Fibroblast of villous mesenchyme (primary cell): ENCODE results near the gene RIPOR3. TPM values are rescaled to one million over a fixed set of nuclear protein-coding genes. Genes with fewer than 3 reads are reported as not detected.
"Not testable (repeated sequence)": the region's sequence is repeated elsewhere in the genome, so short reads cannot be mapped to it uniquely, and the experiment has no call there.

Experiments
- DNase-seq: peaks from one replicate; pipeline ENCODE4 v3.0.0-alpha.2; 2010; ENCODE audit warnings: low read depth
- H3K4me3 ChIP-seq: 2 replicates; pipeline ENCODE4 v1.5.1; 2011; ENCODE audit warnings: low read depth, mild to moderate bottlenecking, low read length
- total RNA-seq: library from RNA; depleted of rRNA; stranded (reverse); fragments of >200 nt; gene quantifications from 2 replicates; pipeline ENCODE4 v1.2.3, GENCODE V29; 2012
- TF ChIP-seq, protein P1 (sequence below): IDR thresholded peaks from 2 replicates; pipeline ENCODE4 v1.5.1; 2012; ENCODE audit warnings: low read depth, mild to moderate bottlenecking, low read length; ENCODE audit not compliant: insufficient read depth

RIPOR3 gene
- total RNA-seq, 1 donor, result 28.1 TPM

DNA sequence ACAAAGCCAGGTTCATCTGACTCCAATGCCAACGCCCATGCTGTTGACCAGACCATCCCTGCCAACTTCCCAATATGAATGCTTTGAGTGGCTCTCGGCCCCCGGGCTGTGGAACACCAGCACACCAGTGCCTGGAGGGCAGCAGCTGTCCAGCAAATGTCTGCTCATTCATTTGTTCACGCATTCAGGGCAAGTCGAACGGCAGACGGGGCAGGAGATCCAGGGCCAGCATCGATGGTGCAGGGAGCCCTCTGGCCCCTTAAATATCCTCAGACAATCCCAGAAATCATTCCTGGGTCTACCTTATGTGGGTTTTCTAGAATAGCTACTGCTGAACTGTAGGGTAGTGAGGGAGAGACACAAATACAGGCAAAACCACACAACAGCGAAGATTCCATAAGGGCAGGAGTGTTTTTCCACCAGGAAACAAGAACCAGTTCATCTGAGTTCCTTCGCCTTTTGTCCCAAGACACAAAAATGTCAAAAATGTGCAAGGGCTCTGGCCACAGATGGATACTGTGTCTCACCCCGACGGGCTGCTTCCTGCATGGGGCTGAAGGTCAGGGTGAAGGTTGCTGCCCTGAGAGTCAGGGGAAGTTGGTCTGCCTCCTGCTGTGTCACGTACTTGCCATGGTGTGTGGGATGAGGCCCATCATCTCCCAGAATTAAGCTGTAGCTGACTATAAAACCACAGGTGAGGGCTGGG lies 15.5 kb downstream of the RIPOR3 start:
- DNase-seq, result no peak
- H3K4me3 ChIP-seq, result no peak overlapping the region
- TF ChIP-seq, protein P1, sequence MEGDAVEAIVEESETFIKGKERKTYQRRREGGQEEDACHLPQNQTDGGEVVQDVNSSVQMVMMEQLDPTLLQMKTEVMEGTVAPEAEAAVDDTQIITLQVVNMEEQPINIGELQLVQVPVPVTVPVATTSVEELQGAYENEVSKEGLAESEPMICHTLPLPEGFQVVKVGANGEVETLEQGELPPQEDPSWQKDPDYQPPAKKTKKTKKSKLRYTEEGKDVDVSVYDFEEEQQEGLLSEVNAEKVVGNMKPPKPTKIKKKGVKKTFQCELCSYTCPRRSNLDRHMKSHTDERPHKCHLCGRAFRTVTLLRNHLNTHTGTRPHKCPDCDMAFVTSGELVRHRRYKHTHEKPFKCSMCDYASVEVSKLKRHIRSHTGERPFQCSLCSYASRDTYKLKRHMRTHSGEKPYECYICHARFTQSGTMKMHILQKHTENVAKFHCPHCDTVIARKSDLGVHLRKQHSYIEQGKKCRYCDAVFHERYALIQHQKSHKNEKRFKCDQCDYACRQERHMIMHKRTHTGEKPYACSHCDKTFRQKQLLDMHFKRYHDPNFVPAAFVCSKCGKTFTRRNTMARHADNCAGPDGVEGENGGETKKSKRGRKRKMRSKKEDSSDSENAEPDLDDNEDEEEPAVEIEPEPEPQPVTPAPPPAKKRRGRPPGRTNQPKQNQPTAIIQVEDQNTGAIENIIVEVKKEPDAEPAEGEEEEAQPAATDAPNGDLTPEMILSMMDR, result no peak

- TF ChIP-seq, protein P1, result no peak
- no peak for DNase-seq
Observed at GRCh38 chr20:50674138-50674825, 17.1 kb downstream of the RIPOR3 start.

GRCh38 chr20:50673466-50674137 lies 17.7 kb downstream of the RIPOR3 start:
- H3K4me3 ChIP-seq, result no peak overlapping the region
- TF ChIP-seq, protein P1, result no peak
- DNase-seq, result peak; percentile 44

More at GRCh38 chr20:50674138-50674825, 17.1 kb downstream of the RIPOR3 start:
- no peak overlapping the region for H3K4me3 ChIP-seq

- H3K4me3 ChIP-seq, result no peak overlapping the region
- TF ChIP-seq, protein P1, result no peak
Observed at GRCh38 chr20:50673146-50673465, 18.2 kb downstream of the RIPOR3 start.

GRCh38 chr20:50672400-50673145 lies 18.8 kb downstream of the RIPOR3 start:
- no peak overlapping the region for H3K4me3 ChIP-seq
- TF ChIP-seq, protein P1, result no peak
- DNase-seq, result no peak

More at GRCh38 chr20:50673146-50673465, 18.2 kb downstream of the RIPOR3 start:
- DNase-seq, result no peak

DNA sequence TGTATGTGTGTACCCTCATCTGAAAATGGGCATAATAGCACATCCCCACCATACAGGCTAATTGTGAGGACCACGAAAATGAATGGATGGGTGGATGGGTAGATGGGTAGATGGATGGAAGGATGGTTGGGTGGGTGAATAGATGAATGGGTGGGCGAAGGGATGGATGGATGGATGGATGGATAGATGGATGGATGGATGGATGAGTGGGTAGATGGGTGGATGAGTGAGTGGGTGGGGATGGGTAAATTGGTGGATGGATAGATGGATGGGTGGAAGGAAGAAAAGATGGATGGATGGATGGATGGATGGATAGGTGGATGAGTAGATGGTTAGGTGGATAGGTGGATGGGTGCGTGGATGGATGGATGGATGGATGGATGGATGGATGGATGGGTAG lies 19.7 kb downstream of the RIPOR3 start:
- no peak overlapping the region for H3K4me3 ChIP-seq
- TF ChIP-seq, protein P1, result no peak
- DNase-seq, result no peak

GRCh38 chr20:50671010-50671409 lies 20.3 kb downstream of the RIPOR3 start:
- H3K4me3 ChIP-seq, DNase-seq: not testable (repeated sequence)
